NCI-H1105 treated with DMSO at 0.1 percent for 48 hours (cell line): ENCODE data around the gene GRM1.

Source experiments
- DNase-seq: peaks from one replicate; lab custom pipeline; 2025; lab: John Stamatoyannopoulos, UW

GRM1 gene

DNA sequence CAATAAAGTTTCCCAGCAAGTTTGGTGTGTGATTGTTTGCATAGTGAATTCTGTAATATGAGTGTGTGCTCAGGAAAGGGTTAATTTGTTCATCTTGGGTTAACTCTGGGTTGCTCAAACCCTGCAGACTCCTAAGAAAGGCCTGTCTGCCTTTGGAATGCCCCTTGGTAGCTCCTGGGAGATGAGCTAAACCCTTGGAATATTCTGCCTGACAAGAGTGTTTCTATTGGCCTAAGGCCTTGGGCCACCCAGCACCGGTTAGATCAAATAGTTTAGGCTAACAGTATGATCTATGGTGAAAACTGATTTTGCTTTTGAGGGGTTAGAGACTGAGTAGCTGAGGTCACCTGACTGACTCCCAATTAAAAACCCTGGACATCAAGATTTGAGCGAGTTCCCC is 248.3 kb downstream of the GRM1 start:
- DNase-seq: no peak

DNA sequence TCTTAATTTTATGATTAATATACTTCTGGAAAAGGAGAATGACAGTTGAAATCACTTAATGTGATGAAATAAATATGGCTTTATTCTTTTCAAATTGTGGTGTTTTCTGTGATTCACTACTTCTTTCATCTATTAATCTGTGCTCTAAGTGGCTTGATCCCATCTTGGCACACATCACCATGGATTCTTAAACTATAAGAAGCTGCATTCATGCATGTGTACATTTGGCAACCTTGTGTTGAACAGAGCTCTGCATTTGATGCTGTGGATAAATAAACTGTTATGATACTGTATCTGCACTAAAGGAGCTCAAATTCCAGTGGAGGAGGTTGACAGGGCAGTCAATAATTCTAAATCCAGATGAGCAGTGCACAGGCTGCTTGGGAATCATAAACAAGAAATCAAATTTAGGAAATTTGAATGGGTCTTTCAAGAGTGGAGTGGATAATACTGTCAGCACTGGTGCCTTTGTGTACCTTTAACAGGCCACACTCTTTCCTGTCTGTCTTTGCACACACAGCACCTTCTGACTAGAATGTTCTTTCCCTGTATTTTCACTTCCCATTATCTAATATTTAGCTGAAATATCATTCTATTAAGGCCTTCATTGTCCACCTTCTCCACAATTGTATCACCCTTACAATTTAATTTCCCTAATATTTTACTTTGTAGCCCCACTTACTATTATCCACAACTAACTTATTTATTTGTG is 252.9 kb downstream of the GRM1 start:
- no peak for DNase-seq

DNA sequence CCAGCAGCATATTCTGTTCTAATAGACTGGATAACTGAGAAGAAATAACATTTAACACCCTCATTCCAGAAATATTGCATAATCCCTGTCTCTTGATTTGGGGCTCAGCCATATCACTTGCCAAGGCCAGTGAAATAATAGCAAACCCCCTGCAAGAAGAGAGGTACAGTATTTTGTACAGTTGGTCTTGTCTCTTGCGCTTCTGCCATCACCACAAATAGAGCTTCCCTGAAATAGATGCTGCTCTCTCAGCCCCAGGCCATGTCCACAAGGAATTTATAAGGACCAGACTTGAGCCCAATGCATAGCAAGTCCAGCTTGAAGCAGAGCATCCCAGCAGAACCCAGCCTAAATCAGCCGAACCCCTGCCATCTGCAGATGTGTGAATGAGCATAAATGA is 254.0 kb downstream of the GRM1 start:
- DNase-seq: no peak

DNA sequence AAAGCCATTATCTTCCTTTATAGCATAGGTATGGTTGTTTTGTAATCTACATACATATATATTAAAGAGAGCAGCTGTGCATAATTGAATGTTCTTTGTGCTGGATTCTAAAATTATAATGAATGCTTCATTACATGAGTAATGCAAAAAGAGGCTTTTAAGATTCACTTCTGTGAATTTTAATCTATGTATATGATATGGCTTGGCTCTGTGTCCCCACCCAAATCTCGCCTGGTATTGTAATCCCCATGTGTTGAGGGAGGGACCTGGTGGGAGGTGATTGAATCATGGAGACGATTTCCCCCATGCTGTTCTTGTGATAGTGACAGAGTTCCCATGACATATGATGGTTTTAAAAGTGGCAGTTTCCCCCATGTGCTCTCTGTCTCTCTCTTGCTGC is 255.4 kb downstream of the GRM1 start:
- no peak for DNase-seq

DNA sequence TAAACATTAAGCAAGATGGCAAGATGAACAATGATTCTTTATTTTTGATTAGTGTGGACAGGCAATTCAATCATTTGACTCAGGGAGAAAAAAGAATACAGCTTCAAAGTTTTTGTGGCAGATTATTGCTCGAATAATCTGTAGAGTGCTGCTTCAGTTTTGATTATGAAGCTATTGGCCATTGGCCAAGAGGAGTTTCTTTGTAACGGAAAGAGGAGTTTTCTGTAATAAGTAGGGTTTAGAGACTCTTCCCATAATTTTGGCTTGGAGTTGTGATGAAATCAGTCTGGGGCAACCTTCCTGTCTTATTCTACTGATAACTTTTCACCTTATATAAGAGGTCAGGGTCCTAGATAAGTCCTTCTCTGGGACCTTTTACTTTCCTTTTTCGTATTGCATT is 258.1 kb downstream of the GRM1 start:
- no peak for DNase-seq

DNA sequence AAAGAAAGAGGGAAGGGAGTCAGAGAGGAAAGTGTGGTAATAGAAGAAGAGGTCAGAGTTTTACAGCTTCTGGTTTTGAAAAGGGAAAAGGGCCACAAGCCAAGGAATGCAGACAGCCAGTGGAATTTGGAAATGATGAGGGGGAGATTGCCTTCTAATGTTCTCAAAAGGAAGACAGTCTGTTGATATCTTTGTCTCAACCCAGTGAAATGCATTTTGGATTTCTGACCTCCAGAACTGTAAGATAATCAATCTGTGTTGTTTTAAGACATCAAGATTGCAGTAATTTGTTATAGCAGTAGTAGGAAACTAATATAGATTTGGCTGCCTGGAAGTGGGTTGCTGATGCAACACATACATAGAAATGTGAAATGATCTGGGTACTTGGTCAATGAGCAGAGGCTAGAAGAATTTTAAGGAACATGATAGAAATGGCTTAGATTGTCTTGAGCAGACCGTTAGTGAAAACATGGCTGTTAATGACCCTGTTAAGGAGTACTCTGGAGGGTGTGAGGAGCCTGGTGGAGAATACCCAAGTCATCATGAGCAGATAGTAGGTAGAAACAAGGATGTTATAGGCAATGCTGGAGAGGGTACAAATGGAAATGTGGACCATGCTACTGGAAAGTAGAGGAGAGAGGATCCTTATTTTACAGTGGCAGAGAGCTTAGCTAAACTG is 259.0 kb downstream of the GRM1 start:
- no peak for DNase-seq

DNA sequence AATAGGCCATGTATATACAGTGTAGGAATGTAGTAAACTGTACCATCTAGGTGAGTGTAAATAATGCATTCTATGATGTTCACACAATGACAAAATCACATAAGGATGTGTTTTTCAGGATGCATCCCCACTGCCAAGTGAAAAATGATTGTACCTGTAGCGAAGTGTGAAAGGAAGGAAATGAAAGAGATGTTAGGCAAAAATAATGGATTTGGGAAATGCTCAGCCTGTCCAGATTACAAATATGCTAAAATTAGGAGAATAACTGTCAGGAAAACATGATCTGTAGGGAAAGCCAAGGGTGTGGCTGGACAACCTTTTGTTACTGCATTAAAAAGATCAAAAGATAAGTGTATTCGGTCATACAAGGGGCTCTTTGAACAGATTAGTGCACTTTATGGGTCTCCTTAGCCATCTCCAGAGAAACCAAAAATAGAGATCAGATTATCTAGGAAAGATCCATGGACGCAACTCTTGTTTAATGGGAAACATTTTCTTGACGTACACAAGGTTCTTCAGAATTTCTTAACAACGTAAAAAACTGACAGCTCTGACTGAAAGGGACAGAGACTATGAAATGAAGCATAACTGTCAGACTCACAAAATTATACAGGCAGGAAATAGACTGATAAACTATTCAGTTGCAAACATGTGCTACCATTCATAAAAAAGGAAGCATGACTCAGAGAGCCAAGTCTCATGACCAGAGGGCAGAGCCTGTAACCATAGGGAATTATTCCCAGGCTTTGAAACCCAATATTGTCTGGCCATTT is 261.1 kb downstream of the GRM1 start:
- DNase-seq: no peak

DNA sequence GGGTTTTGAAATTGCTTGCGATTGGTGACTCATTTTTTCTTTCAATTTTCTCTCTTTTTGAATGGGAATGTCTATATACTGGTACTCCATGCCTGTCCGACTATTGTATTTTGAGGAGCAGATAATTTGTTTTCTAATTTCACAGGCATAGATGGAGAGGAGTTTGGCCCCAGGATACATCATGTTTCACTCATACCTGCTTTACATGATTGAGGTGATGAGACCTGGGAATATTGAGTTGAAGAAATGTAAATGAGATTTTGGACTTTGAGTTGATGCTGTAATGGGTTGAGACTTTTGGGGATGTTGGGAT is 261.7 kb downstream of the GRM1 start:
- DNase-seq: no peak

DNA sequence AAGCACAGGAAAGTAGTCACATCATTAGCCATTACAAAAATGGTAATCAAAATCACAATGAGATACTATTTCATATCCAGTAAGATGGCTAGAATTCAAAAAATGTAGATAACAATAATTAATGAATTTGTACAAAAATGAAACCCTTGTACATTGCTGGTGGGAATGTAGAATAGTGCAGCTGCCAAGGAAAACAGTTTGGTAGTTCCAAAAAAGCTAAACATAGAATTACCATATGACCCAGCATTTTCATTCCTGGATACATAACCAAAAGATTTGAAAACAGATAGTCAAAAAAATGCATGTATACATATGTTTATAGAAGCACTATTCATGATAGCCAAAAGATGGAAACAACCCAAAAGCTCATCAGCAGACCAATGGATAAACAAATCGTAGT is 263.6 kb downstream of the GRM1 start:
- no peak for DNase-seq

DNA sequence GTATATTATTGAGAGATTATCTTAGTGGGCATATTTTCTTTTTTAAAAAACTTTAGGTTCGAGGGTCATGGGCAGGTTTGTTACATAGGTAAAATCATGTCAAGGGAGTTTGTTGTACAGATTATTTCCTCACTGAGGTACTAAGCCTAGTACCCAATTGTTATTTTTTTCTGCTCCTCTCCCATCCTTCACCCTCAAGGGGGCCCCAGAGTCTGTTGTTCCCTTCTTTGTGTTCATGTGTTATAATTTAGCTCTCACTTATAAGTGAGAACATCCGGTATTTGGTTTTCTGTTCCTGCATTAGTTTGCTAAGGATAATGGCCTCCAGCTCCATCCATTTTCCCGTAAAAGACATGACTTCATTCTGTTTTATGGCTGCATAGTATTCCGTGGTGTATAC is 266.8 kb downstream of the GRM1 start:
- DNase-seq: no peak

DNA sequence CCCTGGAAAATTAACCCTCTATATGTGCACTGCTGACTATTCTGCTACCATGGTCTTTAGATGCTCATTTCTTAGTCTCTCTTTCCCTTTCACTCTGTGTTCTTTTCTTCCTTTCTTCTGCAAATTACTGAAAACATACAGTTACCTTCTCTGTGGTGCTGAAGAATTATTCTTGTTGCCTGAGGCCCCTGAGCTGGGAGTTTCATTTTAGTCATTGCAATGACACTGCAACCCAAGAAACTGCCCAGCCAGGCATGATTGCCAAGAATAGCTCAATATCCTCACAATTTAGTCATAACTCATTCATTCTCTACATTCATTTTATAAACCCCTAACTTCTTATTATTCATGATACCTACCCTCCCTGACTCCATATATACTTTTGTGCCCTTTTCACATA is 269.0 kb downstream of the GRM1 start:
- no peak for DNase-seq

DNA sequence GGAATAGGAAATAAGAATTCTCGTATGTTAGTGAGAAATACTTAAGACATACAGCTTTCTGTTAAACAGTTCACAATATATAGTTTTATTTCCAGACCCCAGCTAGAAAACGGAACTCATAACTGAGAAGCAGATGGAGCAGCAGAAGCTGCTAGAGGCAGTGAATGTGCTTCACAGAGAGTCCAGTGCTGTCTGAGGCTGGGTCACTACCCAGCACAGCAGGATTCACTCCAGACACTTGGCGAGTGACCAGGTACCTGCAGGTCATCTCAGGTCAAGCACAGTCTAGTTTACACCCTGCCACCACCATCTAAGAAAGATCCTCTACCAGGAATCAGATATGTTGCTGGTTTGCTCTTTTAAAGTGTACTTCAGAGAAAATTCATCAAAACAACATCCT is 271.7 kb downstream of the GRM1 start:
- DNase-seq: no peak

DNA sequence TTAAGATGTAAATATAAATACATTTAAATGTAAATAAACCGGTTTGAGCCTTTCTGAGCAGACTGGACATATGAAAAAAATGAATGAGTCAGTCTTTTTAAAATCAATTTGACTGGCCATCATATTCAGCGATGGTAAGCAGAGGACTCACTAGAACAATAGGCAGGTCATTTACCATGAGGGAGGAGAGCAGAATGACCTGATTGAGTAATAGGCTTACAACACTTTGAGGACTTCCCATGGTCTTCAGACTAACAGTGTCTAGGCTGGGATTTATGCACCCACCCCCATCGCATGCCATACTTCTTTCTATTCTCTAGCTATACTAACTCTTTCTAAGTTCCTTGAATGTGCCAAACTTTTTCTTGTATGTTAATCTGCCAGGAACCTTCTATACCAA is 272.9 kb downstream of the GRM1 start:
- DNase-seq: no peak

DNA sequence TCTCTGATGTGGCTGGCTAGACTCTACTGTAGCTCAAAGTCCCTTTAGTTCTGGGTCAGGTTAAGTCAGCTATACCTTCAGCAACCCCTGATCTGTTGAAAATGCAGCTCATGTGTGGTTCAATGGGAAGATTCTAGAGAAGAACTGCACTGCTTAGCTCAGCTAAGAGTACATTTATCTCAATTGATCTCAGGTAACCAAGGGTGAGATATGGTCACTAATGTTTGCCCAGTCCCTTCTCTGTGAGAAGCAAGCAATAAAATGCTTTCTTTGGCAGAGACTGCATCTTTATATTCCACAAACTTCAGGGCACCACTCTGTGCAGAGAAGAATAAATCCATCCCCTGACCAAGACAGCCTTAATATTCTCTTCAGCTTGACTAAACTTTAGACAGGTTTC is 274.1 kb downstream of the GRM1 start:
- no peak for DNase-seq

DNA sequence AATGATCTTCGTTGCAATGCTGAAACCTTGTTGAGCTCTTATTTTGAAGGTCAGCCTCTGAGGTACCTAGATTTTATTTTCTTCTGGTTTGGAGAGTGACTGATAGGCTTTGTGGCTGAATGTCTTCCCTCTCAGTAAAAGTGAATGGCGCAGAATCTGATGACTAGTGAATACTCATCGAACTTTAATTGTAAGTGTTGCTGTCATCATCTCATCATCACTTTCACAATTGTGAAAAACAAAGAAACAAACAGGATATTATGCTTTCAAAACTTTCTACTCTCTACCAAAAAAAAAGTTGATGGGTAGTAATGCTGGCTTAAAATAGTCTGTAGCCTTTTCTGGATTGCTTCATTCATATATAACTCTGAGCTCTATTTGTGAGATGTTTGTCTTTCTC is 275.3 kb downstream of the GRM1 start:
- no peak for DNase-seq

DNA sequence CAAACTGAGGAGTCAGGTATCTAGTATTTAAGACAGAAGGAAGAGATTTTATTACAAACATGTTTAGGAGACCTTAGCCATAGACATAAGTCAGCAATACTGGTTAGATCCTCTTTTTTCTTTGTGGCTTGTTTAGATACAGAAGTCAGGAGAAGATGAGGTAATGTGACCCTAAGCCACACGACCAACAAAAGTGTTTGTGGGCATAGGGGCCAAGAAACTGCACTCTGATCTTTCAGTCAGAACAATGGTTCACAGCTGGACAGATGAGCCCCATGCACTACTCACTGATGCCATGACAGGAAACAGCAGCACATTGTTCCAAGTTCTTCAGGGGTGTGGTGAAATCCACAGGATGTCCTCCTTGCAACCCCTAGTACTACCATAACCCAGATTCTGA is 276.2 kb downstream of the GRM1 start:
- no peak for DNase-seq

DNA sequence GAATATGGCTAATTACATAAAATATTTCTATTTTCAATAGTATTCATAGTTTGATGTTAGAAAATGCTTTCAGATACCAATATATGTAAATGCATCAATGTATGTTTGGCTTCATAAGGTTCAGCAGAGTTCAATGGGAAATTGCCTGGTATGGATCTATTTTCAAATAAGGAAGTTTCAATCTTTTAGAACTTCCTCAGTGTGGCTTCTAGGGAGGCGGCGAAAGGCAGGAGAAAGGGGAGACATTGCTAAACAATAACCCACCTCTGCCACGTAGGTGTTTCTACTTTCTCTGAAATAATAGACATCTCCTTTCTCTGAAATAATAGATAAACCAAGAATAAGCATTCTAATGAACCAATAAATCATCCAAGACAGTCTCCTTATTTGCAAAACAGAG is 277.1 kb downstream of the GRM1 start:
- no peak for DNase-seq

DNA sequence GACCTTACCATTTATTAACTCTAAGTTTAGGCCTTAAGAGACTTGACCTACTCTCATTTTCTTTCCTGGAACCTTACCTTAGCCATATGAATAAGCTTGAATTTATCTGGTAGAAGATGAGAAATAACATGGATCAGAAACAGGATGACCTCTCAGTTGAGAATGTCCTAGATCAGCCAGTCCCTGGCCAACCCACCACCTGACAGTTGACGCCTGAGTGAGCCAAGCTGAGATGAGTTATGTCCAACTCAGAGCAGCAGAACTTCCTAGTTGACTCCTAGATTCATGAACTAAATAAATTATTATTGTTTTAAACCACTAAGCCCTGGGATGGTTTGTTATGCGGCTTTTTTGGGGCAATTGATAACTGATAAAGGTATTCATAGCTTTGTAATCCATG is 281.8 kb downstream of the GRM1 start:
- no peak for DNase-seq

DNA sequence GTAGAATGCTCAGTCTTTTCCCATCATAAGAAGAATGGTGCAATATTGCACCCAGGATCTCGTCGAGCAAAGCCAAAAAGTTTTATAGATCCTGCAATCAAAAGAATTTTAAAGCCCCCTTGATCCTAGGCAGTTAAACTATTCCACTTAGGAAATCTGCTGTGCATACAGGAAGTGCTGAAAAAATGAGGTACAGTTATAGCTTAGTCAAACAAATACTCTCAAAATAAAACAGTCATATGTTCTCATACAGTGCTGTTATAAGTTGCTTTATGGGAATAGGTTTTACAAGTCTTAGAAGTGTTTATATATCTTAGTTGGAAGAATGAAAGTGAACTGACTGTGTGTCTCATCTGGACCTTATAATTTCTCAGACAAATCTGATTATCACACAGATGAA is 282.2 kb downstream of the GRM1 start:
- DNase-seq: no peak

DNA sequence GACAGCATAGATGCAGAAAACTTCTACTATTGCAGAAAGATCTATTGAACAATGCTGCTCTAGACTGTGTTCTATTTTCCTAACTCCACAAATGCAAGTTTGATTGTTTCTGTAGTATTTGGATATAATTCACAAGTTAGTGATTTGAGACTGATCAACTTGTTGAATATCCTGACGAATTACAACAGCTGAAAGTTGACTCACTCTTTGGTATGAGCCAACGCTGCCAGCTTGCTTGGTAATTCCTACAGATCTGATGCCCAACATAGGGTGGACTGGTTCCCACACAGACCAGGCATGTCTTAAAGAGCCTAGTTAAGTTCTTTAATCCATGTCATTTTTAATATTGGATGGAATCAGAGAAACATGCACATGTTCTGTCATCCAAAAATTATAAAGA is 283.7 kb downstream of the GRM1 start:
- no peak for DNase-seq

DNA sequence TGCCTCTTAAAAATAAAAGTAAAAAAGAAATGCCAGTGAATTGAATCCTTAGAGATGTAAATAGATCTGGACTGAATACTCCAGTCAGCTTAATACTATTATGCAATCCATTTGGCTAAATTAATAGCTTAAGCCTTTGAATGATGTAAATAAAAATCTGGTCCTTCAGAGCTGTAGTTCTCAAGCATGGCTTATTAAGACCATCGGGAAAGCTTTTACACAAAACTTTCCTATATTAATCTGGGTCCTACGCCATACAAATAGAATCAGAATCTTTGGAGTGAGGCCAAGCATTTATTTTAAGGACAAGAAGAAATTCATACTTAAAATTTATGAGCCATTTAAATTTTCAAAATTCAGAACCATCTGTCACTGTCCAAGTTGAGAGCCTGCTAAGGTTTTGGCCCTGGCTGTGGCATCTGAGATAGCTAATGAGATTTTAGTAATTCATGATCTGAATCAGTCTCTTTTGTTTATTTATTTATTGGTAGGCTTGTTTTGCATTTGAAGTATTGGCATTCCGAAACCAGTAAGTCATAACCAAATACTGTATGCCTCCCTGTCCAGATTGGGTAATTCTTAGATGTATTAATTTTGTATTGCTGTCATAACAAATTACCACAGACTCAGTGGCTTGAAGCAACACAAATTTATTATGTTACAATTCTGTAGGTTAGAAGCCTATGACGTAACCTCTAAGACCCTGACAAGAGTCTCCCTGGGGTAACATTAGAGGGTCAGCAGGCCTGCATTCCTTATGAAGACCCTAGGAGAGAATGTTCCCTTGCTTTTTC is 286.7 kb downstream of the GRM1 start:
- DNase-seq: no peak

DNA sequence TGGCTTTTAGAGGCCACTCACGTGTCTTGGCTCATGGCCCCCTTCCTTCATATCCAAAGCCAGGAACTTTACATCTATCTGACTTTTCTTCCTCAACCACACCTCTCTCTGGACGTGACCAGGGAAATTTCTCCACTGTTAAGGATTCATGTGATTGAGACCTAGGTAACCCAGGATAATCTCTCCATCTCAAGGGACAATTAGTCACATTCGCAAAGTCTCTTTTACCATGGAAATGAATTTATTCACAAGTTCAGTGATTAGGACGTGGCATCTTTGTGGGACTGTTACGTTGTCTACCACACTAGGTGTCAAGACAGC is 287.3 kb downstream of the GRM1 start:
- no peak for DNase-seq

DNA sequence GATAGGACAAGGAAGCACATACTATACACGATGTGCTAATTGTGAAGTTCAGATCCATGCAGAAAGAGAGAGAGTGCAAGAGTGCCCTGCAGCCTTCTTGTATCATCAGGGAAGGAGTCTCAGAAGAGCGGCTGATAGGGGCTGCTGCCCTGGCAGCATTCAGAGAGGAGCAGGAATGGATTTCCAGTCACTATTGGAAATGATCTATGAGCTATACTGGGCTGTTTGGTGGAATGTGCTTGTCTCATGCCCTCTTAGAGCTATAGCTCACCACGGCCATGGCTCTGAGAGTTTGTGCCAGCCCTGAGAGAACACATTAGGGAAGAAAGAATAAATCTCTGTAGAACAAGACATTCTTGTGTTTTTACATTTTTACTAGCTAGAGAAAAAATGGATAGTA is 302.2 kb downstream of the GRM1 start:
- DNase-seq: no peak
